ENCODE measurements around the gene CIRBP. TPM values are rescaled to one million over a fixed set of nuclear protein-coding genes. Genes with fewer than 3 reads are reported as not detected.

The CIRBP gene
- total RNA-seq, 1 donor from 2014 or later = 295 TPM

DNA sequence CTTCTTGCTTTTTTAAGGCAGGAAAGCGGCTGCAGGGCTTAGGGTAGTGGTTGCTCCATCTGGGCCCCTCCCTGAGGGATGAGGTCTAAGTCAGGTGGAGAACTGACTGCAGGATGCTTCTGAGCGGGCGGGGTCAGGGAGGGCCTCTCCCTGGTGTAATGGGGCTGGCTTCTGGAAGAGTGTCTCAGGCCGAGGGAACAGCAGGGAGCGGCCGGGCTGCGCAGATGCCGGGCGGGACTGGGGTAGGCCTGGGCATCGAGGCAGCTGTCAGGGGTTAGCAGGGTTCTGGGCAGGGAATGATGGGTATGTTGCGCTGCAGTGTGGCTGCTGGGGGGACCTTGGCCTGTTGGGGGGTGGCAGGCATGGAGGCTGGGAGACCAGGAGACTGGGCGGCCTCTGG, 8.9 kb downstream of the CIRBP start:
- TF ChIP-seq, protein P1, sequence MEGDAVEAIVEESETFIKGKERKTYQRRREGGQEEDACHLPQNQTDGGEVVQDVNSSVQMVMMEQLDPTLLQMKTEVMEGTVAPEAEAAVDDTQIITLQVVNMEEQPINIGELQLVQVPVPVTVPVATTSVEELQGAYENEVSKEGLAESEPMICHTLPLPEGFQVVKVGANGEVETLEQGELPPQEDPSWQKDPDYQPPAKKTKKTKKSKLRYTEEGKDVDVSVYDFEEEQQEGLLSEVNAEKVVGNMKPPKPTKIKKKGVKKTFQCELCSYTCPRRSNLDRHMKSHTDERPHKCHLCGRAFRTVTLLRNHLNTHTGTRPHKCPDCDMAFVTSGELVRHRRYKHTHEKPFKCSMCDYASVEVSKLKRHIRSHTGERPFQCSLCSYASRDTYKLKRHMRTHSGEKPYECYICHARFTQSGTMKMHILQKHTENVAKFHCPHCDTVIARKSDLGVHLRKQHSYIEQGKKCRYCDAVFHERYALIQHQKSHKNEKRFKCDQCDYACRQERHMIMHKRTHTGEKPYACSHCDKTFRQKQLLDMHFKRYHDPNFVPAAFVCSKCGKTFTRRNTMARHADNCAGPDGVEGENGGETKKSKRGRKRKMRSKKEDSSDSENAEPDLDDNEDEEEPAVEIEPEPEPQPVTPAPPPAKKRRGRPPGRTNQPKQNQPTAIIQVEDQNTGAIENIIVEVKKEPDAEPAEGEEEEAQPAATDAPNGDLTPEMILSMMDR (IDR thresholded peaks at IDR 0.05) = no peak

GRCh38 chr19:1278713-1279660, 9.9 kb downstream of the CIRBP start:
- Mint-ChIP-seq H3K27ac (ENCODE audit: unreplicated experiment) (no peak overlapping the region), H3K27me3 (ENCODE audit: low read depth) (no peaks in the 10 kb centered on the region), H3K9me3 (ENCODE audit: low read depth) (no peaks in the 10 kb centered on the region), H3K36me3 (ENCODE audit: low read depth) (peaks cover 2% of the 10 kb centered on the region), H3K4me3 (ENCODE audit: unreplicated experiment) (no peak overlapping the region), H3K4me1 (ENCODE audit: low read depth) (peaks cover 15% of the 10 kb centered on the region)
- DNase-seq (ENCODE audit: low spot score) = no peak
- TF ChIP-seq, protein P1 (IDR thresholded peaks at IDR 0.05) = no peak

More for the DNA sequence above, 8.9 kb downstream of the CIRBP start:
- no peak for DNase-seq (ENCODE audit: low spot score)
- no peaks in the 10 kb centered on the region for H3K9me3 Mint-ChIP-seq (ENCODE audit: low read depth)
- no peak overlapping the region for H3K27ac Mint-ChIP-seq (ENCODE audit: unreplicated experiment)
- H3K4me1 Mint-ChIP-seq (ENCODE audit: low read depth) = peaks cover 23% of the 10 kb centered on the region
- no peaks in the 10 kb centered on the region for H3K27me3 Mint-ChIP-seq (ENCODE audit: low read depth)
- peaks cover 9% of the 10 kb centered on the region for H3K36me3 Mint-ChIP-seq (ENCODE audit: low read depth)
- H3K4me3 Mint-ChIP-seq (ENCODE audit: unreplicated experiment) = no peak overlapping the region

DNA sequence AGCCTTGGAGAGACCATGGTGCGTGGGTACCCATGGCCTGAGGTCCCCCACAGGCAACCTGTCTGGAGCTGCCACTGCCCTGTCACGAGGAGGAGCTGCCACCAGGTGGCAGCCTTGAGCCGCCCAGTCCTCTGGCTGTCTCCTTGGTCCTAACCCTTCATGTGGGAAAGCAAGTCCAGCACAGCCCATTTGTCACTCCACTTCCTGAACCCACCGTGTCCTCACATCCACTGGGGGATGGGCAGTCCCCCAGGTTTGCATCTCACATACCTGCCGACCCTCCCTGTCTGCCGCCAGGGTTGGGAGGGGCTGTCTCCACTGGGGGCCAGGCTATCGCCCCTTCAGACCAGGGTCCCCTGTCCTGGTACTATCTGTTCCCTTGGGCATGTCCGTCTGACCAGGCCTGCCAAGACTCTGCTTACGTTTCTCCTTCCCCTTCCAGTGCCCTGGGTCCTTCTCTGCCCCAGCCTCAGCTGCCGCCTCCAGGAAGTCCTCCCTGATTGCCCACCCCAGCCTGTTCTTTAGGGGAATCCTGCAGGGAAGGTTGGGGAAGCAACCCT, 10.7 kb downstream of the CIRBP start:
- Mint-ChIP-seq H3K4me1 (ENCODE audit: low read depth) (peaks cover 9% of the 10 kb centered on the region), H3K4me3 (ENCODE audit: unreplicated experiment) (no peak overlapping the region), H3K27ac (ENCODE audit: unreplicated experiment) (peak overlapping the region; percentile 27), H3K36me3 (ENCODE audit: low read depth) (peaks cover 2% of the 10 kb centered on the region), H3K9me3 (ENCODE audit: low read depth) (no peaks in the 10 kb centered on the region), H3K27me3 (ENCODE audit: low read depth) (no peaks in the 10 kb centered on the region)
- no peak for DNase-seq (ENCODE audit: low spot score)
- TF ChIP-seq, protein P1 (IDR thresholded peaks at IDR 0.05) = peak; percentile 94

DNA sequence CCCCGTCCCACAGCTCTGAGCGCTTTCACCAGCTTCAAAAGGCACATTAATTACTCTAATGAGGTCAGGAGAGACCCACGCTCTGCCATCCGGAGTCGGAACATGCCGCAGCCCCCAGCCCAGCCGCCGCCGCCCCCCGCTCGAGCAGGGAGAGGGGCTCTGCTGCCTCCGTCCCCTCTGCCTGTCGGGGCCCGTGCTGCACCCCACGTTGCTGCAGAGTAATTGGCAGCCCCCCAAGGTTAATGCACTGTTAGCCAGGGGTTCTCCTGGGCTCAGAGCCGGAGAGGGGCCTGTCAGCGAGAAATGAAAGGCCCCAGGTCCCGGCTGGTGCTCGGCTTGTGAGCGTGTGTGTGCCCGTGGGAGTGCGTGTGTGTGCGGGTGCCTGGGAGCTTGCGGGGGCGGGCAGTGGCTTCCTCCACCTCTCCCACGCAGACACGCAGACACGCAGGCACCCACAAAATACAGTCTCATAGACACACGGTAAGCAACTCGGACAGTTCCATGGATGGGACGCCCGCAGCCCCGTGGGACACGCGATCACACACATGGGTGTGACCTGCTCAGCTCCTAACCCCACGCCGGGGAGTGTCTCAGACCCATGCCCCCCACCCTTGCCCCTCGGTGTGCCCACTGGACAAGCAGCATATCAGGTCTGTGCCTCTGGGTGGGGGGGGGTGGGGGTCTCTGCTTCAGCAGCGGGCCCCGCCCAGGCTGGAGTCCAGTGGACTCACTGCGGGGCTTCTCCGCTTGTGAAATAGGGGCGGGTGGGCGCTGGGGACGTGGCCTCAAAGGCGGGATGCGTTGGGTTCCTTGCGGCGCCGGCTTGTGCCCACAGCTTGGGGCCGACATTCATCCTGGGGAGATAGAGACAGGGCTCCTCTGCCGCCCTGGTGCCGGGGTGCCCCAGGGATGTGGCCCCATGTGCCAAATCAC, 11.8 kb downstream of the CIRBP start:
- no peaks in the 10 kb centered on the region for H3K9me3 Mint-ChIP-seq (ENCODE audit: low read depth)
- DNase-seq (ENCODE audit: low spot score) = no peak
- H3K36me3 Mint-ChIP-seq (ENCODE audit: low read depth) = peaks cover 2% of the 10 kb centered on the region
- no peaks in the 10 kb centered on the region for H3K27me3 Mint-ChIP-seq (ENCODE audit: low read depth)
- H3K4me3 Mint-ChIP-seq (ENCODE audit: unreplicated experiment) = no peak overlapping the region
- H3K4me1 Mint-ChIP-seq (ENCODE audit: low read depth) = peaks cover 9% of the 10 kb centered on the region
- TF ChIP-seq, protein P1 (IDR thresholded peaks at IDR 0.05) = no peak
- H3K27ac Mint-ChIP-seq (ENCODE audit: unreplicated experiment) = no peak overlapping the region
